Esophagus squamous epithelium (tissue), 5 donors: ENCODE results near the gene SLC35E1. TPM values are rescaled to one million over a fixed set of nuclear protein-coding genes. Genes with fewer than 3 reads are reported as not detected.
"Not testable (repeated sequence)": the region's sequence is repeated elsewhere in the genome, so short reads cannot be mapped to it uniquely, and the experiment has no call there.

ENCODE experiments used
- DNase-seq: peaks from one replicate; lab custom pipeline; 2025; lab: John Stamatoyannopoulos, UW
- H3K27ac ChIP-seq, 4 donors: fragments of 200-600 bp; sonication (generic); one replicate each; pipeline ENCODE4 v1.5.1; 2016 to 2019; ENCODE audit warnings: mild to moderate bottlenecking in 1 of 4
- H3K27me3 ChIP-seq, 4 donors: fragments of 200-600 bp; sonication (generic); 1 replicate in 3 of 4; 2 replicates in 1 of 4; pipeline versions ENCODE4 v1.5.1 to v1.6.0; 2017 to 2021; ENCODE audit warnings: antibody characterized with exemption in 1 of 4
- H3K36me3 ChIP-seq, 3 donors: fragments of 200-600 bp; sonication (generic); one replicate each; pipeline ENCODE4 v1.5.1; 2016 to 2019
- H3K4me1 ChIP-seq, 3 donors: fragments of 200-600 bp; sonication (generic); one replicate each; pipeline ENCODE4 v1.5.1; 2017 to 2019
- H3K4me3 ChIP-seq, 4 donors: fragments of 200-600 bp; sonication (generic); 1 replicate in 3 of 4; 2 replicates in 1 of 4; pipeline ENCODE4 v1.5.1; 2016 to 2019; ENCODE audit warnings: mild to moderate bottlenecking in 2 of 4, moderate library complexity in 1 of 4
- H3K9me3 ChIP-seq, 3 donors: fragments of 200-600 bp; sonication (generic); one replicate each; pipeline ENCODE4 v1.5.1; 2016 to 2019
- POLR2A ChIP-seq, 4 donors: fragments of 450-650 bp; IDR thresholded peaks; one replicate each; pipeline ENCODE4 v1.6.1; 2017; ENCODE audit warnings: antibody characterized with exemption in 4 of 4, mild to moderate bottlenecking in 4 of 4, moderate library complexity in 3 of 4
- WGBS, 2 donors: methylation state at CpG; one replicate each; pipeline ENCODE4 v1.1.5; 2018; 5-methylcytosine and 5-hydroxymethylcytosine counted together
- intact Hi-C: fragments of 100-400 bp; cut with DNase I; formaldehyde crosslinking; loops from one replicate; pipeline ENCODE4 v1.15.0; 2022
- total RNA-seq, 4 donors: library from RNA; depleted of rRNA; stranded (reverse); fragments of >200 nt; gene quantifications; one replicate each; pipeline ENCODE4 v1.1.0, GENCODE V29; 2016
- TF ChIP-seq, protein P1 (sequence below), 6 experiments: fragments of 450-650 bp in 4 of 6; fragments of 200-600 bp in 2 of 6; sonication (generic) in 2 of 6; IDR thresholded peaks; one replicate each; pipeline ENCODE4 v1.5.1; 2016 to 2019; ENCODE audit warnings: antibody characterized with exemption in 6 of 6, mild to moderate bottlenecking in 4 of 6, moderate library complexity in 4 of 6
- donor health status: DM: yes; HTN: yes; CAD: no.

The SLC35E1 gene
- total RNA-seq, 4 donors from 2014 or later: 22.6 to 29.4 (median 25.3) TPM

DNA sequence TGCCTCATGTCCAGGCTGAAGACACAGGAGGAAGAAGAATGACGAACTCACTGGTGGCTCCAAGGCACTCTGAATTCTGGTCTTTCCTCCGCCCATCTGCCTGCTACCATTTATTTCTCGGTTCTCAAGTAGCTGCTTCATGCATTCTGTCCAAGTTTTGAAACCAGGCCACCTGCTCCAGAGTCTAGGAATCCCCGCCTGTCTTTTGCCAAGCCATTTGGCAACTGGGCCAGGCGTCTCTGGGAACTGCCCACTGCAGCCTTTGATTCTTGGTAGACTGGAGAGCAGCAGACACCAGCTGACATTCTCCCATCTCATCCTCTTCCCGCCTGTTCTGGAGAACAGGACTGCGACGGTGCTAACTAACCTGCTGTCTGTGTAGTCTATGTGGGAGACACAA, 10.8 kb downstream of the SLC35E1 start:
- no peak overlapping the region for H3K4me3 ChIP-seq
- TF ChIP-seq, protein P1, sequence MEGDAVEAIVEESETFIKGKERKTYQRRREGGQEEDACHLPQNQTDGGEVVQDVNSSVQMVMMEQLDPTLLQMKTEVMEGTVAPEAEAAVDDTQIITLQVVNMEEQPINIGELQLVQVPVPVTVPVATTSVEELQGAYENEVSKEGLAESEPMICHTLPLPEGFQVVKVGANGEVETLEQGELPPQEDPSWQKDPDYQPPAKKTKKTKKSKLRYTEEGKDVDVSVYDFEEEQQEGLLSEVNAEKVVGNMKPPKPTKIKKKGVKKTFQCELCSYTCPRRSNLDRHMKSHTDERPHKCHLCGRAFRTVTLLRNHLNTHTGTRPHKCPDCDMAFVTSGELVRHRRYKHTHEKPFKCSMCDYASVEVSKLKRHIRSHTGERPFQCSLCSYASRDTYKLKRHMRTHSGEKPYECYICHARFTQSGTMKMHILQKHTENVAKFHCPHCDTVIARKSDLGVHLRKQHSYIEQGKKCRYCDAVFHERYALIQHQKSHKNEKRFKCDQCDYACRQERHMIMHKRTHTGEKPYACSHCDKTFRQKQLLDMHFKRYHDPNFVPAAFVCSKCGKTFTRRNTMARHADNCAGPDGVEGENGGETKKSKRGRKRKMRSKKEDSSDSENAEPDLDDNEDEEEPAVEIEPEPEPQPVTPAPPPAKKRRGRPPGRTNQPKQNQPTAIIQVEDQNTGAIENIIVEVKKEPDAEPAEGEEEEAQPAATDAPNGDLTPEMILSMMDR (IDR thresholded peaks at IDR 0.05): no peak
- TF ChIP-seq POLR2A (IDR thresholded peaks at IDR 0.05): no peak
- no peaks in the 10 kb centered on the region for H3K9me3 ChIP-seq
- whole genome bisulfite sequencing, 2 donors: 89 to 93% methylated on average over 6 to 8 of the region's 8 CpGs
- no peaks in the 10 kb centered on the region for H3K4me1 ChIP-seq
- peaks cover 11 to 99% (median 36%) of the 10 kb centered on the region in 3 donors for H3K36me3 ChIP-seq
- intact Hi-C loops: no loop called here
- DNase-seq: no peak
- no peak overlapping the region for H3K27ac ChIP-seq
- no peaks in the 10 kb centered on the region for H3K27me3 ChIP-seq

DNA sequence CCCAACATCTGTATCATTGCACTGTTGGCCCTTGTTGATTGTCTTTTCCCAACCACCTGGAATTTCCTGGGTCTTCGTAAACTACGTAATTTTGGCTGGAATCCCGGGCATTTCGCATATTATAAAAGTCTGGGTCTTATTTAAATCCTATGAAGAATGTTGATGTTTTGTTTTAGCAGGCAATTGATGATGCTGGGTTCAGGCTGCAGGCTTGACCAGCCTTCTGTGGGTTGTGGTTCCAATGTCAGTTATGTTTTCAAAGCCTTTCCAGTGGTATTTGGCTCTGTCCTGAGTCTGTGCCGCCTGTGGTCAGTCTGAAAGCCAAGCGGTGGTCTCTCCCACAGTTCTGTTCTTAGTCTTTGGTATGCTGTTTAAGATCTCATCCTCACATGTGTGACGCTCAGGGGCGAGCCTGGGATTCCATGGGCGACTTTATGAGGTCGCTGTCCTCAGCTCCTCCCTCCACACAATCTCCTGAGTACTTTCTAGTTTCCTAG, 12.4 kb downstream of the SLC35E1 start:
- Histone ChIP-seq H3K4me1 (no peaks in the 10 kb centered on the region), H3K27me3 (no peaks in the 10 kb centered on the region), H3K9me3 (no peaks in the 10 kb centered on the region), H3K4me3 (no peak overlapping the region), H3K36me3 (peaks cover 8 to 99% (median 27%) of the 10 kb centered on the region in 3 donors), H3K27ac (no peak overlapping the region)
- 85 to 90% methylated on average over 4 to 10 of the region's 10 CpGs for WGBS, 2 donors
- TF ChIP-seq, protein P1 (IDR thresholded peaks at IDR 0.05): no peak
- no peak for TF ChIP-seq POLR2A (IDR thresholded peaks at IDR 0.05)
- DNase-seq: no peak
- intact Hi-C loops: no loop called here

DNA sequence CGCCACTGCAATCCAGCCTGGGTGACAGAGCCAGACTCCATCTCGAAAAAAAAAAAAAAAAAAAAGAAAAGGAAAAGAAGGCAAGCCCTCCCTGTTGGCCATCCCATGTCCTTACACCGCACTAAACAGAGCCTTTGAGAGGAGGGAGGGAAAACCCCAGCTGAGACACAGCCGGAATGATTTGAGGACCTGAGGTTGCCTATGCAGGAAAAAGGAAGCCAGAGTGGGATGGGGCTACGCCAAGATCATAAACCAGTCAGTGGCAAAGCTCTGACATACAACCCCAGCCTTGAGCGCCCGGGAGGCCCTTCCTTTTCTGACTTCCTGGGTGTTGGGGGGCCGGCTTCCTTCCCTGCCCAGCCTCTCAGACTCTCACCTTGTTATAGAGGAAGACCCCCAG, 17.4 kb downstream of the SLC35E1 start:
- Histone ChIP-seq H3K4me1 (no peaks in the 10 kb centered on the region), H3K4me3 (no peak overlapping the region), H3K36me3 (peaks cover 0 to 98% (median 9%) of the 10 kb centered on the region in 3 donors)

DNA sequence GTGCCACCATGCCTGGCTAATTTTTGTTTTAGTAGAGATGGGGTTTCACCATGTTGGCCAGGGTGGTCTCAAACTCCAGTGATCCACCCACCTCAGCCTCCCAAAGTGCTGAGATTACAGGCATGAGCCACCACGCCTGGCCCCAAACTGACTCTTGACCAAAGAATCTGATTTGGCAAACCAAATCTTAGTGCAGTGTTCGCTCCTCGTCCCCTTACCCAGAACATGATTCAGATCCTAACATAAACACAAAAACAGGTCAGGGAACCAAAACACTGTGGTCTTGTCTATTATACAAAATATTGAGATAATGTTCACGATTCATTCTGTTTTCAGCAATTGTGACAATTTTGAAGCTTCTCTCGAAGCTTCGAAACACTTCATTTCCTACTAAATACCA, 20.3 kb downstream of the SLC35E1 start:
- H3K4me1 ChIP-seq, H3K27ac ChIP-seq, intact Hi-C loops, H3K27me3 ChIP-seq, DNase-seq, H3K4me3 ChIP-seq, H3K9me3 ChIP-seq: not testable (repeated sequence)
- H3K36me3 ChIP-seq: peaks cover 0 to 77% (median 9%) of the 10 kb centered on the region in 3 donors
- 88 to 95% methylated on average over 5 to 6 of the region's 6 CpGs for WGBS, 2 donors

More for the DNA sequence above, 17.4 kb downstream of the SLC35E1 start:
- intact Hi-C loops: no loop called here
- TF ChIP-seq POLR2A (IDR thresholded peaks at IDR 0.05): no peak
- TF ChIP-seq, protein P1 (IDR thresholded peaks at IDR 0.05): no peak
- H3K27me3 ChIP-seq: no peaks in the 10 kb centered on the region
- 85 to 86% methylated on average over 5 to 6 of the region's 8 CpGs for WGBS, 2 donors
- DNase-seq: no peak
- no peaks in the 10 kb centered on the region for H3K9me3 ChIP-seq
- no peak overlapping the region for H3K27ac ChIP-seq

DNA sequence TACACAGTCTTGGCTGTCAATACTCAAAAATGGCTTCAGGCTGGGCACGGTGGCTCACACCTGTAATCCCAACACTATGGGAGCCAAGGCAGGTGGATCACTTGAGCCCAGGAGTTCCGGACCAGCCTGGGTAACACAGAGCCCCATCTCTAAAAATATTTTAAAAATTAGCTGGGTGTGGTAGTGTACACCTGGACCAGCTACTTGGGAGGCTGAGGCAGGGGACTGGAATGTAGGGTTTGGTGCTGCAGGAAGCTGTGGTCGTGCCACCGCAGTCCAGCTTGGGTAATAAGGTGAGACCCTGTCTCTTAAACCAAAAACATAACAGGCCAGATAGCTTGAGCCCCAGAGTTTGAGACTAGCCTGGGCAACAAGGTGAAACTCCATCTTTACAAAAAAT, 23.3 kb downstream of the SLC35E1 start:
- Histone ChIP-seq H3K4me3 (no peak overlapping the region), H3K27me3 (no peaks in the 10 kb centered on the region), H3K9me3 (no peaks in the 10 kb centered on the region), H3K4me1 (peaks cover 0 to 15% (median 5%) of the 10 kb centered on the region in 3 donors), H3K36me3 (peaks cover 0 to 48% (median 6%) of the 10 kb centered on the region in 3 donors), H3K27ac (no peak overlapping the region)
- intact Hi-C loops: no loop called here
- WGBS, 2 donors: 72 to 92% methylated on average over 4 of the region's 4 CpGs
- DNase-seq: no peak
- TF ChIP-seq POLR2A (IDR thresholded peaks at IDR 0.05): no peak

DNA sequence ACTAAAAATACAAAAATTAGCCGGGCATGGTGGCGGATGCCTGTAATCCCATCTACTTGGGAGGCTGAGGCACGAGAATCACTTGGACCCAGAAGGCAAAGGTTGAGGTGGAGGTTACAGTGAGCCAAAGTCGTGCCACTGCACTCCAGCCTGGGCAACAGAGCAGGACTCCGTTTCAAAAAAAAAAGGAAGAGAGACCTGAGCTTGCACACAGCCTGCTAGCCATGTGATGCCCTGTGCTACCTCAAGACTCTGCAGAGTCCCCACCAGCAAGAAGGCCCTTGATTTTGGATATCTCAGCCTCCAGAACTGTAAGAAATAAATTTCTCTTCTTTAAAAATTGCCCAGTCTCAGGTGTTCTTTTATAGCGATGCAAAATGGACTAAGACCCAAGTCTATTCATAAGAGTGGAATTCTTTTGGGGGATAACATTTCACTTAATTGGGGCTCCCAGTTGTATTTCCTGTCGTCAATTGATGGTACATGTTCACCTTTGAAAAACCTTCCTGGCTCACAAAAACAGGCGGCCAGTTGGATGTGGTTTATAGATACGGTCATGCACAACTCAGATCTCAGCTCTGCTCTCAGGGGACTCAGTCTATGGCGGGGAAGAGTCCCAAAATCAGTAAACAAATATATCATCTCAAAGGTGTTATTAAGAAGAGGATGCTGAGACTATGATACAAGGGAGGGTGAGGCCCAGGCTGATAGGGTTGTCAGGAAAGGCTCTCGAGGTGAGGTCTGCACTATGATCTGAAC, 27.6 kb downstream of the SLC35E1 start:
- Histone ChIP-seq H3K9me3 (no peaks in the 10 kb centered on the region), H3K36me3 (peaks cover 0 to 15% (median 0%) of the 10 kb centered on the region in 3 donors), H3K27ac (no peak overlapping the region), H3K4me3 (no peak overlapping the region), H3K4me1 (peaks cover 18 to 48% (median 33%) of the 10 kb centered on the region in 3 donors), H3K27me3 (no peaks in the 10 kb centered on the region)
- no peak for DNase-seq
- intact Hi-C loops: no loop called here
- WGBS, 2 donors: 84 to 89% methylated on average over 11 of the region's 11 CpGs
- TF ChIP-seq, protein P1 (IDR thresholded peaks at IDR 0.05): no peak
- no peak for TF ChIP-seq POLR2A (IDR thresholded peaks at IDR 0.05)

DNA sequence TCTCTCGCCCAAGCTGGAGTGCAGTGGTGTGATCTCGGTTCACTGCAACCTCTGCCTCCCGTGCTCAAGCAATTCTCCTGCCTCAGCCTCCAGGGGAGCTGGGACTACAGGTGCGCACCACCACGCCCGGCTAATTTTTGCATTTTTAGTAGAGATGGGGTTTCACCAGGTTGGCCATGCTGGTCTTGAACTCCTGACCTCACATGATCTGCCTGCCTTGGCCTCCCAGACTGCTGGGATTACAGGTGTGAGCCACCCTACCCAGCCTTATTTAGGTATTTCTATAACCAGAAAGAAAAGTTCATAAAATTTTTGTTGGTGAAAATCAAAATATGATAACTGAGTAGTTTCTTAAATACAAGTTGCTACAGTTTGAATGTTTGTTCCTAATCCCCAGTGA, 28.5 kb downstream of the SLC35E1 start:
- DNase-seq, H3K27ac ChIP-seq, H3K4me3 ChIP-seq, intact Hi-C loops, H3K9me3 ChIP-seq, H3K27me3 ChIP-seq: not testable (repeated sequence)
- WGBS, 2 donors: 72 to 84% methylated on average over 6 of the region's 6 CpGs
- Histone ChIP-seq H3K4me1 (peaks cover 18 to 55% (median 36%) of the 10 kb centered on the region in 3 donors), H3K36me3 (peaks cover 0 to 18% (median 0%) of the 10 kb centered on the region in 3 donors)
